Suprapubic skin (tissue), 2 donors: ENCODE results near the gene STOML1.

Experiments used
- EP300 ChIP-seq: sonication (generic); formaldehyde crosslinking; IDR thresholded peaks from one replicate; pipeline ENCODE4 v1.6.1; 2017; ENCODE audit warnings: antibody characterized with exemption
- POLR2A ChIP-seq, 2 donors: fragments of 450-650 bp; IDR thresholded peaks; one replicate each; pipeline ENCODE4 v1.6.1; 2017; ENCODE audit warnings: antibody characterized with exemption in 2 of 2, mild to moderate bottlenecking in 2 of 2, moderate library complexity in 2 of 2

DNA sequence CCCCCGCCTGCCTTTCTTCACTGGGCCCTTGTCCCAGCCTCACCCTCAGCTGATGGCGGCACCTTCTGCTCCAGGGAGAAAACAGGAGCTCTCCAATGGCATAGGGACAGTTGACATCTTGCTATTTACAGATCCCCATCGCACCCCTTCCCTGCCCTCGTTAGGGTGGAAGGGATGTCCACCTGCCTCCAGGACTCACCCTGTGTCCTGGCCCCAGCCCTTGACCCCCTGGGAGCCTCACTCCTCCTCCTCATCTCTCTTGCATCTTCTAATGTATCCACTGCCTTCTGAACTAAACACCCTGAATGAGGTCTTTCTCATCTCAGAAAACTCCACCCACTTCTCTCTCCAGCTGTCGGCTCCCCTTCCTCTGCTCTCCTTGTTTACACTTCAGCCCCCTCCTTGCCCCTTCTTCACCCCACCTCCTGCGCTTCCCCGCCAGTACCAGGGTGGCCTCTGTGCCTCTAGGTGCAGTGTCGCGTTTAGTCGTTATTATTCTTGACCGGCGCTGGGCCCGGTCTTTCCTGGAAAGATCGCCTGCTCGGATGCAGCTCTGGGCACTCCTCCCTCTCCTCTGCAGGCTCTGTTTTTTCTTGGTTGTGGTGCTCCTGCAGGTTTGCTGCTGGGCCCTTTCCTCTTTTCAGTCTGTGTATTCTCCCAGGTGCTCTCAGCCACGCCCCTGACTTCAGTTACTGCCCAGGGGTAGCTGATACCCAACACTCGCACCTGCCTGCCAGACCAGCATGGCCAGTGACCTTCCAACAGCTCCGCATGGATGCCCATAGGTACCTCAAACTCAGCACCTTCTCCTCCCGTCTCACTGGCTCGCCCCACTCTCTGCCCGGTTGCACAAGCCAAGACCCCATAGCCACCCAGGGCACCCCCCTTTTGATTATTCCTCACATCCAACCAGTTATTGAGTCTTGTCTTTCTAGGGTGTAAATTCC lies 45.3 kb upstream of the STOML1 start:
- no peak for TF ChIP-seq POLR2A (IDR thresholded peaks at IDR 0.05)
- no peak for TF ChIP-seq EP300
